RCC 7860 (cell line): ENCODE results near the gene LAP3.
"Not testable (repeated sequence)": the region's sequence is repeated elsewhere in the genome, so short reads cannot be mapped to it uniquely, and the experiment has no call there.

ENCODE experiments used
- DNase-seq: peaks from one replicate; pipeline ENCODE4 v3.0.0-alpha.2; 2015; ENCODE audit warnings: low spot score
- FAIRE-seq: peaks from 2 replicates; lab custom pipeline; 2012; peaks lifted over from hg19 to GRCh38; lab: Jason Lieb, UNC

The LAP3 gene

DNA sequence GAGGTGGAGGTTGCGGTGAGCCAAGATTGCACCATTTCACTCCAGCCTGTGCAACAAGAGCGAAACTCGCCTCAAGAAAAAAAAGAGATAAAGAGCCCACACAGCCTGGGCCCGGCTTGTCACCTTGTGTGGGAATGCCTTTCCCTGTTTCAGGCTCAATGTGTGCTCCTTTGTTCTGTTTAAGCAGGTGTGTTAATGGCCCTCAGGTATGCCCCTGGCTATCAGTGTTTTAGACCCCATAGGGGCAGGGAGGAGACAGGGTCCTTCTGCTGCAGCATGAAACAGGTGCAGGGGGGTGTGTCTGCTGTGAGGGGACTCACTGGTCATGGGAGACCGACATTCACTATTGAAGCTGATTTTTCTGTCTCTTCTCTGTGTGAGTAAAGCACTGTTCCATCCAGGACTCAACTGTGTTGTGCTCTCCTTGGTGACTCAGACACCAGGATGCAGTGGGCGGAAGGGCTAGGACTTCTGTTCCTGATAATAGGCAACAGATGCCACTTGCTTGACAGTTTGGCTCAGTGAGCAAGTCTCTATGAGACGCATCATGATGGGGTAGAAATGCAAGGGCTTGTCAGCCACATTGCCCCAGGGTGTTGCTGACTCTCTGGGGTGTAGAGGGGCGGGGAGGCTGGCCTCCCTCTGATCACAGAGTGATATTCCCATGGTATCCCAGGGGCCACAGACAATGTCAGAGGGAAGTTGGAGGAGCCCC lies 15.6 kb upstream of the LAP3 start:
- no peak for FAIRE-seq

DNA sequence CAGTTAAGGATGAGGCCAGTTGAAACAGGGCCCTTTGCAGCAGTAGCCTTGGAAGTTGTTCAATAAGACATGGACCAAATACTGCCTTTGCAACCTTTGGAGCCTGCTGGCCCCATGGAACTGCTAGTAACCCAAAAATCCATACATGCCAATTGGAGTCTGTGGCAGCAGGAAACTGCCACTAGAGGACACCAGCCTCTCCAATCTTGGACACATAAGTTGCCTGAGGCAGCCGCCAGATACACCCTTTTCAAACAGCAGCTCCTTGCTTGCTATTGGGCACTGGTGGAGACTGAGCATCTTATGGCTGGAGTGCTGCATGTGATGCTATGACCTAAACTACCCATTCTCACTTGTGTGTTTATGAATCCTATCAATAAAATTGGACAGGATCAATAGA lies 14.8 kb upstream of the LAP3 start:
- no peak for DNase-seq
- FAIRE-seq = no peak

More for the DNA sequence above, 15.6 kb upstream of the LAP3 start:
- DNase-seq = no peak

DNA sequence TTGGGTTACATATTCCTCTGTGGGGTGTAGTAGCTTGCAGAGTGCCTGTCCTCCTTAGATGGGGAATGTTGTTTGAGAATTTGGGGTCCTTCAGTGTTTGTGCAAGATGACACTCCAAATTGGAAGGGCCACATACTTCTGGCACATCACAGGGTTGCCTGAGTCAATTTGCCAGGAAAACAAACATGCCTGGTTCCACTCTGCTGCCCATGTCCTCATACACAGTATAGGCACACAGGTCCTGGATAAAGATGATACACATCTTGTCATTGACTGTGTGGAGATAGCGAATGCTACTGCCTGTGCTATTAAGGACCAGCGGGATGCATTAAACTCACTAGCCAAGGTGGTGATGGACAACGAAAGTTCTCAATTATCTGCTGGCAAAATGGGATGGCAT lies 11.2 kb upstream of the LAP3 start:
- FAIRE-seq = no peak

DNA sequence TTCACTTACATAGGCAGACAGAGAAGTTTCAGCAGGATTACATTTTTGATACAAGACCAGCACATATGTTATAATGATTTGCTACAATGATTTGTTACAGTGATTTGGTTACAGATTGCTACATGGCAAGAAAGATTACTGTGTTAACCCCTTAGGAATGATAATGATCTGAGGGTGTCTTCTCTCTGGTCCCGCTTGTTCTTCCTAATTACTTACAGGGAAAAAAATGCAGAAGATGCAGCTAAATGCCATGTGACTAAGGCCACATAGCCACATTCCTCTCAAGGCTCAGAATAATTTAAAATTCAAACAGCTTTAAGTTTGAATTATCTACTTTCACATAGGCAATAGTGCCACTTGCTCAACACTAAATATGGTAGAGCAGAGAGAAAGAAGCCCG lies 9.7 kb upstream of the LAP3 start:
- FAIRE-seq (no peak), DNase-seq (no peak)

More for the DNA sequence above, 11.2 kb upstream of the LAP3 start:
- no peak for DNase-seq

DNA sequence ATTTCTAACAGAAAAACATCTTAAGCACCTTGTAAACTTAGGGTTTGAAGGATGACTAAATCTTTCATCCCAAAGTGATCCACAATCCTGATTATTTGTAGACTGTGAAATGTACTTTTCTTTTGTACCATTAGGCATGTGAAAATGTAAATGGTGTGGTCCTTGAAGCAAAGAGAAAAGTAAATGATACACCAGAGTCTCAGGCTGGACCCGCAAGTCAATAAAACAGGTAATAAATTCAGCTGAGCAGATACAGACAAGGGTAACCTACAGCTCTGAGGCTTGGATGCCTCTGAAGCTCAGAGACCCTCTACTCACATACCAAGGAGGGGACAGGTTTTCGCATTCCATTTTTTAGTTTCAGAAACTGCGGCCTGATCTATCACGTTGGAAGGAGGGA lies 2.8 kb upstream of the LAP3 start:
- DNase-seq (no peak), FAIRE-seq (no peak)

DNA sequence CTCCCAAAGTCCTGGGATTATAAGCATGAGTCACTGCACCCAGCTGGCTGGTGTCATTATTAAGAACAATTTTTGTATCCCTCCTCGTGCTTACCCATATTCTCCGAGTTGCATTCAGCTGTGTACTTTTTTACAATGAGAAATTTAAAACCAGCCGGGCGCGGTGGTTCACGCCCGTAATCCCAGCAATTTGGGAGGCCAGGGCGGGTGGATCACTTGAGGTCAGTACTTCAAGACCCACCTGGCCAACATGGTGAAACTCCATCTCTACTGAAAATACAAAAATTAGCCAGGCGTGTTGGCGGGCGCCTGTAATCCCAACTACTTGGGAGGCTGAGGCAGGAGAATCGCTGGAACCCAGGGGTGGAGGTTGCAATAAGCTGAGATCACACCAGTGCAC lies 1.8 kb upstream of the LAP3 start:
- not testable (repeated sequence) for DNase-seq, FAIRE-seq

DNA sequence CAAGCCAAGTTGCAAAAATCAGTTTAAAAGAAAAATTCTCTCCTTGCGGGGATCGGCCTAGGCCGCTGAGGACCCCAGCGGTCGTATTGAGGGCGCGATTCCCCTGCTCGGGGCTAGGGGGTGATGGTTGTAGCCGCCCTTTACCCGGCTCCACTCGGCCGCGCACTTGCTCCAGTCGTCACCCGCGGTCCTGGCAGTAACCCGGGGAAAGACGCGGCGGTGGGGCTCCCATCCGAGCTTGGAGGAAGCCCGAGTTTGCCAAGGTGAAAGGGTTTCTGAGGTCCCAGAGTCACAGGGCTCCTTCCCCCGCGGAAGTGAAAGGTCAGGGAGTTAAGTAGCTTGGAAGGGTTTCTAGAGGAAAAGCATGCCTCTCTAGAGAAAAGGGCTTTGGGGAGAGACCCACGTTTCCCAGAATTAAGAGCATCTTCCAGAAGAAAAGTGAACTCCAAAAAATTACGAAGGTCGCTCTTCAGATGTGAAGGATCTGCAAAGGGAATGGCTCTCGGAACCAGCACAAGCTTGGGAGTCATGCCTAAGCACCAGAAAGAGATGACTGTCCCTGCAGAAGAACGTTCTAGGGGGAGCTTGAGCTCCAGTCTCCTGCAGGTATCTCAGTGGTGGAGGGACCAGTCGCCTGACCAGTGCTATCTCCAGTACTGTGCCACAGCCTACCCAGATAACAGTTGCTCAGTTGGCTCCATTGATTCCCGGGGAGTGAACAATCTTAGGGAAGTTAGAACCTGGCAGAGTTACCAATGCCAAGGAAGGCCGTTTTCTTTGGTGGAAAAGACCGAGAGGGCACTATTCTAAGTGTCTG lies 875 bp downstream of the LAP3 start:
- FAIRE-seq = no peak
- DNase-seq = peak; percentile 21

DNA sequence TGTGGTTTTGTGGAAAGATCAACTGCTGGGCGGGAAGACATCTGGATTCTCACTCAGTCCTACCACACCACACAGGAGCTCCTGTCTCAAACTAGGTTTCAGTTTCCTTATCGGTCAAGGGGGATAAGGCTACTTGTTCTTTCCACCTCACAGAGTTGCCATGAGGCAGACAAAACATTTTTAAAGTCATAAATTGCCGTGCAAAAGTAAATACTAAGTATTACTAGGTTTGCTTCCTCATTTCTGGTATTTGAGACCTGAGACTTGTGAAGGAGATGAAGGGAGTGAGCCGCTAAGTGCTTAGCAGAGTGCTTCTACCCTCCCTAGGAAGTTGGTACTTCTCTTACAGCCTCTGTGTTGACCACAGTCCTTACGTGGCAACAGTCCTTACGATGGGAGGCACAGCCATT lies 1.5 kb downstream of the LAP3 start:
- peak; percentile 12 for DNase-seq
- FAIRE-seq = no peak

DNA sequence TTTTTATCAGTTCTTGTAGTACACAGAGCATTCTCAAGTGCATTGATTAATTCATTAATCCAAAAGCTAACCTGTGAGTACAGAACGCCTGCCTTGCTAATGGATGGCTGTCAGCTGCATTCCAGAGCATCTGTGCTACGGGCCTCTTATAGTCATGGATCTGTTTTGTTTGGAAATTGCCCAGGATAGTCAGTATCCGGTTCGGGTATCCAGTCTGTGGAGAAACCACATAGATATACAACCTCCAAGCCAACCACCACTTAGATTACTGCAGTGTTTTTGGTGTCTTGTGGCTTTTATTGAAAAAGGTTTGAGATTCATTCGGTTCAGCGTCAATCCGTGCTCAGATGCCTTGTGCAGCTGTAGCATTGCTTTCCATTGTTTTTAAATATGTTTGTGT lies 4.0 kb downstream of the LAP3 start:
- DNase-seq = no peak
- FAIRE-seq = no peak

DNA sequence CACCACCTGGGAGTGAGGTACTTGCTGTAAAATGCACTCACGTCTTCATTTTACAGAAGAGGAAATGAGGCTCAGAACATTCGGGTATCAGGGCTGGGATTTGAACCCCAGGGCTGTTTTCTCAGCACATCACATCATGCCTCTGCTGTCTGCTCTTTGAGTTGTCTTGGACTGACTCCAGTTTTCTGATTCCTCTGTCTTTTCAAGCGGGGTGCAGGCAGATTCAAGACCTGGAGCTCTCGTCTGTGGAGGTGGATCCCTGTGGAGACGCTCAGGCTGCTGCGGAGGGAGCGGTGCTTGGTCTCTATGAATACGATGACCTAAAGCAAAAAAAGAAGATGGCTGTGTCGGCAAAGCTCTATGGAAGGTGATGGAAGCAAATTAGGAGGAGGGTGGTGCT lies 6.3 kb downstream of the LAP3 start:
- no peak for DNase-seq
- FAIRE-seq = no peak

DNA sequence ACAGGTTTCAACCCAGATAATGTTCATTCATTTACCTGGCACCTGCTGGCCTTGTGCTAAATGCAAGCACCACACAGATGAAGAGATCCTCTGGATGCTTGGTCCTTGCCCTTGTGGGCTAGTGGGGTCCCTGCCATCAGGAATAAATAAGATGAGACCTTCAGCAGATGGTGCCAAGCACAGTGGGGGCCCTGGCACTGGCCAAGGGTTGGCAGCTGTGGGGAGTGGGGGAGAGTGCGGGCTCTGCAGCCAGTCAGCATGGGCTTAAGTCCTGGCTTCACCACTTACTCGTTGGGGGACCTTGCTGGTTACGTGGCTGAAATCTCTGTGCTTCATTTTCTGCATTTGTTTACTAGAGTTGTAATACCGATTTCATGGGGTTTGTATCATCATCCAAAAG lies 6.9 kb downstream of the LAP3 start:
- FAIRE-seq (no peak), DNase-seq (no peak)

DNA sequence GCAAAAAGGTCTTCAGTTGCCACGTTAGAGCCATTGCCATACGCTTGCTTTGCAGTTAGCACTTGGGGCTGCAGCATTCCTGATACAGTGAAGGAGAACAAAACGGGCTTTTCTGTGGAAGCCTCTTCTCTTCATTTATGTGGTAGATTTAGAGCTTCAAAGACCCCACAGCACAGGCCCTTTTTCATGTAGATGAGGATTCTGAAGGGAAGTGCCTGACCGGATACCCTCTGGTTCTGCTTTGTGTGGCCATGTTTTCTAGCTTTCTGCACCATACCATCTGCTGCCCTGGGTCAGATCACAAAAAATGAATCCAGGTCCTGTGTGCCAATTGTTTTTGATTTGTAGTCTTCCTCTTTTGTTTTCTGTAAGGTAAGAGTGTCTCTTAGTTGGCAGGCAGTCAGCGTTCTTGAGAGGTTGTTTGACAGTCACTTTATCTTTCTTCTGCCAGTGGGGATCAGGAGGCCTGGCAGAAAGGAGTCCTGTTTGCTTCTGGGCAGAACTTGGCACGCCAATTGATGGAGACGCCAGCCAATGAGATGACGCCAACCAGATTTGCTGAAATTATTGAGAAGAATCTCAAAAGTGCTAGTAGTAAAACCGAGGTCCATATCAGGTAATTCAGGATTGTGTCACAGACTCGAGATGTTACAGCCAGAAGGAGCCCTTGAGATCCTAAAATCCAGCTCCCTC lies 7.7 kb downstream of the LAP3 start:
- DNase-seq = no peak
- no peak for FAIRE-seq

DNA sequence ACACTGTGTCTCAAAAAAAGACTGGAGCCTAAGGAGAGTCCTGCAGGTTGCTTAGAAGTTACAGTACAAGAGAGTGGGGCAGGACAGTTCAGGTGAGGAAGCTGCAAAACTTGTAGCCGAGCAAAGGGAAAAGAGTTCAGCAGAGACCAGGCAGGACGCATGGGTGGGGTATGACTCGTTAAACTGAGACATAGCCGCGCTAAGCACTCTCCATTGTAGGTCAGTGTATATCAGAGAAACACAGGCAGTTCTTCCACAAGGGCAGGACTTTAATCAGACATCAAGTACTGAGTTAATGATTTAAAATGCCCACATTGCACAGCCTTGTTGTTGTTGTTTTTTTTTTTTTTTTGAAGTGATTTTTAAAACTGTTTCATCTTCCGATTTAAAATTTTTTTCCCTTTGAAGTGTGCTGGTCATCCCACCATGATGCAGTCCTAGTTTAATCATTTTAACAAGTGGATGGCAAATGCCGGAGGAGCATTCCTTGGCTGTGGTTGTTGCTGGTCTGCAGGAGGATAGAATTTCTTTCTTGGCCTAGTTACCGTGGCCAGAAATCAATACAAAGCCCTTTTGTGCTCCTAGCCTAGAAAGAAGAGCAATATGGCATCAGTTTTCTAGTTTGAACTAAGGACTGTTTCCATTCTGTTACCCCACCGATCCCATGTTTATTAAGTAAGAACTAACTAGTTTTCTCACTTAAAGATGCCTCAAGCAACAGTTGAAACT lies 10.3 kb downstream of the LAP3 start:
- FAIRE-seq (no peak), DNase-seq (no peak)

DNA sequence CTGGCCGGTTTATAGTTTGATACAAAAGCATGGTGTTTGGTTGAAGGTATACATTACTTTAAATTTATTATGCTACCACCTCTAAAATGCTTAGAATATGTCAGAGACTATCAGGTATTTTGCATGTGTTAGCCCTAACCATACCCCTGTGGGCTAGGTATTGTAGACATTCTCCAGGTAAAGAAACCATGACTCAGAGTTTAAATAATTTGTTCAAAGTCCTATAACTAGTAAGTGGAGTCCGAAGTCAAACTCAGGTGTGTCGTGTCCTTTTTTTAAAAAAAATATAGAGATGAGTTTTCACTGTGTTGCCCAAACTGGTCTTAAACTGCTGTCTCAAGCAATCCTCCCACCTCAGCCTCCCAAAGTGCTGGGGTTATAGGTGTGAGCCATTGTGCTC lies 12.4 kb downstream of the LAP3 start:
- no peak for DNase-seq
- FAIRE-seq = no peak

DNA sequence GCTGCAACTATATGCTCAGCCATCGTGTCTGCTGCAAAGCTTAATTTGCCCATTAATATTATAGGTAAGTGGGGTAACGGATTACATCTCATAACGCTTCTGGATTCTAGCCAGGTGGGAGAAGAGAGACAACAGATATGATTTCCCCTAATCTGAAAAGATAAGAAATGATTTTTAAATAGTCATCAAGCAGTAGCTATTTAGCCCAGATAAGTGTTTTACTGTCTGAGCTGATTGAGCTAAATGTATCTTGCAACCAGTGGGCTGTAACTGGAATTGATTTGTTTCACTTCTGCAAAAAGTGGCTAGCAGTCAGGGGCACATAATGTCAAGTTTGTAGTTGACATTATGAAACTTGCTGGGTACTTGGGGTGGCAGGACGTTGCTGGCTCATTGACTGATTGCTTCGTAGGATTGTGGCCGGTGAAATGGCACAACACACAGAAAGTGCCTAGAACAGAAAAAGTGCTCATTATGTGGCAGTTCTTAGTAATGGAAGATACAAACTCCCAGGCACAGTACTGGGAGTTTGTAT lies 18.5 kb downstream of the LAP3 start:
- FAIRE-seq = no peak
- no peak for DNase-seq

DNA sequence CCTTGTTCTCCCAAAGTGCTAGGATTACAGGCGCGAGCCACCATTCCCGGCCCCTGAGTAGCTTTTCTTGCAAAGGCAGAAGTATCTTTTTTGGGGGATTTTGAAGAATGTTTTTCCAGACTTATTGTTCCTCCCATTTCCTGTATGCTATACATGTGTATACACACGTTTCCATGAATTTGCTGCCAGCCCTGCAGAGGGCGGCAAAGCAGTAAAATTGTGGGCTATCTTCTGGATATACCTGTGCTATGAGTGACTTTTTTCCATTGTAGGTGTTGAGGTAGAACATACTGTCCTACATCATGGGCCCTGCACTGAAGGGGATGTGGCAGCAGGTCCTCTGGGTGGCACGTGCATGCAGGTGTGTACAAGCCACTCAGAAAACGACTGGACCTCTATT lies 20.5 kb downstream of the LAP3 start:
- no peak for FAIRE-seq
- no peak for DNase-seq

DNA sequence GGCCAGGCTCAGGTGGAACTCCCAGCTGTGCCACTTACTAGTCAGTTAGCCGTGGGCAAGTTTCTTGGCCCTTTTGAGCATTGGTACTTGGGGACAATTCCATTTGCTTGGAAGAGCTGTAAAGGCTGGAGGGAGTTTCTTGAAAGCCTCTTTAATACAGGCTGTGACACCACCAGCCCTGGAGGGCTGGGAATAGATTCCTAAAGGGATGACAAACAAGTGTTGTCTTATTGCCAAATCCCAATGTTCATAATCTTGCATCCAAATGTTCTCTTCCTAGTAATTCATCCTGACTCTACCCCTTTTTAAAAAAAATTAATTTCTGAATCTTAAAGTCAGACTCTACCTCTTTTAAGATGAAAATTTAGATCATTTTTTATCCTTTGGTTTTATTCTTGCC lies 22.8 kb downstream of the LAP3 start:
- FAIRE-seq (no peak), DNase-seq (no peak)

DNA sequence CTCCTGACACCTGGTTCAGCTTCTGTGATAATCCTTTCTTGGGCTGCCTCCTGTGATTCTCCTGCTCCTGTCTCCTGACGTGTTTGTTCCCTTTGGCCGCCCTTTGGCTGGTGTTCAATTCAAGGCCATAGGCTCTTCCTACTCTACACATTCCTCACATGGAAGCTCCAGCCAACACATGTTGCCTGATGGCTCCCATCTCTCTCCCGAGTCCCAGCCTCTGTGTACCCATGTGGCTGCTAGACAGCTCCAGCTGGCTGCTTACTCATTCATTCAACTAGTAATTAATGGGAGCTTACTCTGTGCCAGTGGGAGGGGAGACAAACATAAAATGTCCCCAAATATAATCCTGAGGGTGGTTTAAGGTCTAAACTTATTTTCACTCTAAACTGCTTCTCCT lies 28.2 kb downstream of the LAP3 start:
- FAIRE-seq = no peak
- DNase-seq = no peak

DNA sequence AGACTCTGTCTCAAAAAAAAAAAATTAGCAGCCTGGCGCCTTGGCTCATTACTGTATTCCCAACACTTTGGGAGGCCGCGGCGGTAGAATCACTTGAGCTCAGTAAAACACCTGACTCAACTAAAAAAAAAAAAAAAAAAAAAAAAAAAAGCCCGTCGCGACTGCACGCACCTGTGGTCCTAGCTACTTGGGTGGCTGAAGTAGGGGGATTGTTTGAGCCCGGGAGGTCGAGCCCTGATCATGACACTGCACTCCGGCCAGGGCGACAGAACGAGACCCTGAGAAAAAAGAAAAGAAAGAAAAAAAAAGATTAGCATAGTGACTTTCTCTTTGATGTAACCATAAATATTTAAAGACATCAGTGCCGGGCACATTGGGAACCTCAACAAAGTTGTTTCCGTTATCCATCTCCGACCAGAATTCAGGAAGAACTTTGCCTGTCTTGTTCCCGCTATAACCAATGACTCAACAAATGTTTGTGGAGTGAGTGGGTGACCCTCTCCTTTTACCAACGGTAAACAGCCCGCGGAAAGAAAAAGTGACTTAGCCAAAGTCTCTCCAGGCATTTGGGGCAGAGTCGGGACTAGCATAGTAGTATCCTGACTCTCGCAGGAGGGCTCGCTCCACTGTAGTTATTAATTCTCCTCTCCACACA lies 36.9 kb downstream of the LAP3 start:
- no peak for FAIRE-seq
- DNase-seq = peak; percentile 56
